Measurements from ENCODE around the gene TPBG. TPM values are rescaled to one million over a fixed set of nuclear protein-coding genes. Genes with fewer than 3 reads are reported as not detected.

Gene TPBG
- total and polyA plus RNA-seq, 2 of the 4 experiments (the other 2 are of a cell fraction), result 19.7 to 71.7 TPM

GRCh38 chr6:82410151-82410648 is 46.6 kb downstream of the TPBG start:
- intact Hi-C loops (cut with micrococcal nuclease), result no loop called here
- dilution Hi-C loops (cut with HindIII; ENCODE audit: low sequenced_read_pairs, unreplicated experiment), result no loop called here
- peaks cover 3% of the 10 kb centered on the region; the same call in 1 of the 2 replicates for H3K9me1 ChIP-seq (ENCODE audit: insufficient read depth, low read length)
- H2BK120ac ChIP-seq (ENCODE audit: low read depth, low read length), result peak overlapping the region; percentile 93
- peak overlapping the region; percentile 85 for H3K4ac ChIP-seq (ENCODE audit: low read depth, low read length)
- H4K91ac ChIP-seq (ENCODE audit: insufficient read depth, low read depth, low read length), result peak overlapping the region; percentile 91
- H4K8ac ChIP-seq (ENCODE audit: low read depth in 2 of 2, low read length in 2 of 2), result peak overlapping the region; percentile 54 to 71; a peak in 3 of 4 replicates
- H3K23ac ChIP-seq (ENCODE audit: low read depth, low read length), result no peak overlapping the region
- peak overlapping the region; percentile 57 for H2BK20ac ChIP-seq (ENCODE audit: low read depth, low read length)
- H2BK15ac ChIP-seq (ENCODE audit: low read depth, low read length), result peak overlapping the region; percentile 83; the same call in 2 of the 3 replicates
- in situ Hi-C loops (cut with MboI; ENCODE audit: low sequenced_read_pairs), result no loop called here
- H3K79me1 ChIP-seq (ENCODE audit: low read depth in 1 of 2, low read length in 2 of 2), result no peaks in the 10 kb centered on the region
- TF ChIP-seq SMC3 (IDR thresholded peaks at IDR 0.05; ENCODE audit: low read depth, low read length), result no peak
- no peak for TF ChIP-seq RAD21 (IDR thresholded peaks at IDR 0.05; ENCODE audit: low read length)
- TF ChIP-seq ELK1 (IDR thresholded peaks at IDR 0.05; ENCODE audit: borderline replicate concordance, low read depth, low read length), result no peak
- TF ChIP-seq FOS (IDR thresholded peaks at IDR 0.05; ENCODE audit: low read depth, low read length), result no peak
- TF ChIP-seq CHD1 (IDR thresholded peaks at IDR 0.05; ENCODE audit: low read depth, low read length), result no peak
- no peak for TF ChIP-seq CEBPB (IDR thresholded peaks at IDR 0.05; ENCODE audit: low read depth, low read length)
- H3K4me1 ChIP-seq (ENCODE audit: control insufficient read depth, insufficient read depth, low read length), result peaks cover 9% of the 10 kb centered on the region
- no peak overlapping the region for H3K9ac ChIP-seq (ENCODE audit: low read depth, low read length)
- H3K4me2 ChIP-seq (ENCODE audit: low read depth, low read length), result no peak overlapping the region
- H2AK9ac ChIP-seq (replicated peaks; ENCODE audit: low read depth, low read length, poor library complexity), result no peak overlapping the region
- WGBS, 2 experiments (ENCODE audit: extremely low coverage in 2 of 2, insufficient read length in 1 of 2), result 83% methylated on average over 1 of the region's 3 CpGs; no CpG with 5 or more reads in 1 of the 2 experiments
- peak overlapping the region; percentile 77; the same call in 1 of the 2 replicates for H3K18ac ChIP-seq (ENCODE audit: low read depth, low read length)
- no peaks in the 10 kb centered on the region for H3K36me3 ChIP-seq (ENCODE audit: control insufficient read depth, insufficient read depth, low read length)
- peak overlapping the region; percentile 70; the same call in 1 of the 2 replicates for H4K5ac ChIP-seq (ENCODE audit: low read depth, low read length)
- H2AK5ac ChIP-seq (ENCODE audit: low read depth, low read length), result peak overlapping the region; percentile 89
- H3K56ac ChIP-seq (ENCODE audit: extremely low read depth, insufficient read depth, low read length), result no peak overlapping the region
- DNase-seq (peak; percentile 54), ATAC-seq (ENCODE audit: low read depth) (no peak)
- ChIA-PET POLR2A (ENCODE audit: unreplicated experiment) (no interaction called here), CTCF (interaction anchor here (0.5 kb wide), 1 partner anchor 102 kb away, joined by 3 read pairs; no protein-coding TSS in a partner anchor)
- no peak overlapping the region for H3K4me3 ChIP-seq (ENCODE audit: insufficient read depth, low read depth, low read length)
- H3K27me3 ChIP-seq (ENCODE audit: control insufficient read depth, insufficient read depth, low read length), result no peaks in the 10 kb centered on the region
- H3K27ac ChIP-seq (ENCODE audit: insufficient read depth, low read length), result no peak overlapping the region
- no peak overlapping the region for H2AFZ ChIP-seq (replicated peaks; ENCODE audit: low read length, poor library complexity)
- peak overlapping the region; percentile 79 for H3K14ac ChIP-seq (replicated peaks; ENCODE audit: low read depth, low read length)
- no peaks in the 10 kb centered on the region for H3K9me3 ChIP-seq (ENCODE audit: control insufficient read depth, insufficient read depth, low read length)
- BruUV-seq (replicated peaks), result no TSS peak
- peak overlapping the region; percentile 98 for H2BK5ac ChIP-seq (ENCODE audit: low read depth, low read length, poor library complexity, severe bottlenecking)
- no peaks in the 10 kb centered on the region for H4K20me1 ChIP-seq (ENCODE audit: insufficient read depth, low read length)
